HFFc6 (cell line): ENCODE results near the gene SMIM35. TPM values are rescaled to one million over a fixed set of nuclear protein-coding genes. Genes with fewer than 3 reads are reported as not detected.

Source experiments
- DNase-seq: peaks from one replicate; pipeline ENCODE4 v3.0.0-alpha.2; 2018
- H3K27ac Mint-ChIP-seq: 2 replicates; pipeline ENCODE4 v1.8.0; 2020; ENCODE audit warnings: mild to moderate bottlenecking, mixed read lengths
- H3K27me3 Mint-ChIP-seq: 2 replicates; pipeline ENCODE4 v1.8.0; 2021; ENCODE audit warnings: mild to moderate bottlenecking, moderate library complexity, mixed read lengths; ENCODE audit not compliant: insufficient read depth
- H3K36me3 Mint-ChIP-seq: 2 replicates; pipeline ENCODE4 v1.8.0; 2021; ENCODE audit warnings: low read depth, mixed read lengths
- H3K4me1 Mint-ChIP-seq: 2 replicates; pipeline ENCODE4 v1.8.0; 2020; ENCODE audit warnings: low read depth, mixed read lengths
- H3K4me3 Mint-ChIP-seq: 2 replicates; pipeline ENCODE4 v1.8.0; 2020; ENCODE audit warnings: mild to moderate bottlenecking, moderate library complexity, mixed read lengths
- H3K9me3 Mint-ChIP-seq: 2 replicates; pipeline ENCODE4 v1.8.0; 2020; ENCODE audit warnings: mild to moderate bottlenecking, mixed read lengths
- CTCF ChIP-seq: fragments of 200-600 bp; sonication (generic); IDR thresholded peaks from 2 replicates; pipeline ENCODE4 v1.5.0; 2021; ENCODE audit warnings: antibody characterized with exemption, mild to moderate bottlenecking
- total RNA-seq, 6 experiments: library from RNA; stranded (reverse); fragmentation: NEBNext Ultra II Directional; extraction: Animal tissue kit (Norgen Biotek cat#: 25700); gene quantifications; 2 replicates in 1 of 6; 3 replicates in 5 of 6; pipeline ENCODE4 v1.2.3, GENCODE V29; 2021

Gene SMIM35
- total RNA-seq, 6 experiments from 2014 or later = not detected

- Mint-ChIP-seq H3K4me3 (no peak overlapping the region), H3K4me1 (no peaks in the 10 kb centered on the region), H3K9me3 (no peaks in the 10 kb centered on the region), H3K27ac (no peak overlapping the region), H3K27me3 (peaks cover 20% of the 10 kb centered on the region; the same call in 1 of the 2 replicates), H3K36me3 (no peaks in the 10 kb centered on the region)
- no peak for TF ChIP-seq CTCF
- no peak for DNase-seq
Observed at GRCh38 chr11:118126082-118126838, 39.5 kb upstream of the SMIM35 start.

GRCh38 chr11:118124929-118125535 is 38.3 kb upstream of the SMIM35 start:
- H3K4me1 Mint-ChIP-seq = no peaks in the 10 kb centered on the region
- H3K27me3 Mint-ChIP-seq = peaks cover 19% of the 10 kb centered on the region; the same call in 1 of the 2 replicates
- H3K9me3 Mint-ChIP-seq = no peaks in the 10 kb centered on the region
- no peak overlapping the region for H3K4me3 Mint-ChIP-seq
- no peaks in the 10 kb centered on the region for H3K36me3 Mint-ChIP-seq
- H3K27ac Mint-ChIP-seq = no peak overlapping the region
- no peak for TF ChIP-seq CTCF
- DNase-seq = no peak

- Mint-ChIP-seq H3K4me1 (no peaks in the 10 kb centered on the region), H3K36me3 (no peaks in the 10 kb centered on the region), H3K4me3 (no peak overlapping the region), H3K27ac (no peak overlapping the region), H3K9me3 (no peaks in the 10 kb centered on the region), H3K27me3 (peaks cover 11% of the 10 kb centered on the region)
- TF ChIP-seq CTCF = no peak
- DNase-seq = no peak
Observed at GRCh38 chr11:118120793-118121192, 34.0 kb upstream of the SMIM35 start.

- Mint-ChIP-seq H3K9me3 (no peaks in the 10 kb centered on the region), H3K4me3 (no peak overlapping the region), H3K4me1 (no peaks in the 10 kb centered on the region), H3K36me3 (no peaks in the 10 kb centered on the region), H3K27ac (no peak overlapping the region), H3K27me3 (peaks cover 15% of the 10 kb centered on the region)
- DNase-seq = no peak
- no peak for TF ChIP-seq CTCF
Observed at GRCh38 chr11:118117790-118118601, 31.2 kb upstream of the SMIM35 start.

- H3K4me3 Mint-ChIP-seq = no peak overlapping the region
- H3K4me1 Mint-ChIP-seq = no peaks in the 10 kb centered on the region
- H3K36me3 Mint-ChIP-seq = no peaks in the 10 kb centered on the region
- peaks cover 34% of the 10 kb centered on the region for H3K27me3 Mint-ChIP-seq
- H3K27ac Mint-ChIP-seq = no peak overlapping the region
- H3K9me3 Mint-ChIP-seq = no peaks in the 10 kb centered on the region
- no peak for DNase-seq
- no peak for TF ChIP-seq CTCF
Observed at GRCh38 chr11:118115048-118115447, 28.3 kb upstream of the SMIM35 start.
